ENCODE measurements around the gene CD1D.
"Not testable (repeated sequence)": the region's sequence is repeated elsewhere in the genome, so short reads cannot be mapped to it uniquely, and the experiment has no call there.

Gene CD1D

GRCh38 chr1:158180741-158181576, at the start of gene CD1D:
TSS of gene CD1D (plus strand) at chr1:158180895. CDS start at chr1:158181102, 207 bp downstream.
- no peak for DNase-seq

DNA sequence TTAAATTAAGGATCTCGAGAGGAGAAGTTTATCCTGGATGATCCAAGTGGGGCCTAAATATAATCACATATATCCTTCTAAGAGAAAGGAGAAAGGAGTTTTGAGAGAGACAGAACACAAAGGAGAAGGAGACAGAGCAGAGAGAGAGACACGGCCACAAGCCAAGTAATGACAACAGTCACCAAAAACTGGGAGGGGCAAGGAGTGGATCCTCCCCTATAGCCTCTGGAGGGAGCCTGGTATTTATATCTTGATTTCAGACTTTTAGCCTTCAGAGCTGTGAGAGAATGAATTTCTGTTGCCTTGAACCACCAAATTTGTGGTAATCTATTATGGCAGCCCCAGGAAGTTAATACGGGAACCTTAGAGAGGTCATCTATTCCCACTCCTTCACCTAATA, 49.5 kb upstream of the CD1D start:
- DNase-seq = no peak

- DNase-seq = no peak
Observed at GRCh38 chr1:158140764-158141192, 39.9 kb upstream of the CD1D start.

GRCh38 chr1:158145173-158145719, 35.4 kb upstream of the CD1D start:
- no peak for DNase-seq

DNA sequence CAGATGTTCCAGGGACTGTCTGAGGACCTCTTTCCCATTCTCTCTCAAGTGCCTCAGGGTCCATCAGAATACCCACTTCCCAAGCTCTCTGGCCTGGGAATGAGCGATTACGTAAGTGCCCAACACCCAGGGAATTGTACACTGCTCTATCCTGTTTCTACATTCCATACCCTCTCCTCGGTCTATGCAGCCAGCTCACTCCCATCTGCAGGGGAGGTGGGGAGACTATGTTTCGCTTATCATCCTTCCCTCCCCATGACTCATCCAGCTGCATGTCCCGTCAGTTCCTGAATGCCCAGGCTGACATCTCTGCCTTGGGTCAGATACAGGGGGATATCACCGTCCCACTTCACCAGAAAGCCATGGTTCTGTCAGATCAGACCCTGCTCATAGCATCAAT, 34.5 kb upstream of the CD1D start:
- DNase-seq = no peak

- no peak for DNase-seq
Observed at GRCh38 chr1:158146739-158147138, 34.0 kb upstream of the CD1D start.

DNA sequence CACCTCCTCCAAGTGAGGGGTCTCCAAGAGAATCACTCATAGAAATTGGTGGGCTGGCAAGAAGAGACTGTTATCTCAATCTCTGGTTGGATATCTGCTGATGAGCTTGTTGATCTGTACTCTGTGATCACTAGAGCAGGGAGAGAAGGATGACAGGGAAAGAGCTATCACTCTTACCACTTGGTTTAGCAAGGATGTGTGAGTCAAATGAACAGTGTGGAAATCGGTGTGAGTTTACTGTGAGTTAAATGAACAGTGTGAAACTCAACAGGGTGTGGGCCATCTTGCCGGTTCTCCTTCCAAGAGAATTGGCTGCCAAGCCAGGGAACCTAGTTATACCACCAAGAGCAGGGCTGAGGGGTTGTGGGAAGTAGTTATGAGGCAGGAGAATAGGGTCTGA, 33.3 kb upstream of the CD1D start:
- DNase-seq = no peak

GRCh38 chr1:158147869-158148268, 32.8 kb upstream of the CD1D start:
- DNase-seq = no peak

DNA sequence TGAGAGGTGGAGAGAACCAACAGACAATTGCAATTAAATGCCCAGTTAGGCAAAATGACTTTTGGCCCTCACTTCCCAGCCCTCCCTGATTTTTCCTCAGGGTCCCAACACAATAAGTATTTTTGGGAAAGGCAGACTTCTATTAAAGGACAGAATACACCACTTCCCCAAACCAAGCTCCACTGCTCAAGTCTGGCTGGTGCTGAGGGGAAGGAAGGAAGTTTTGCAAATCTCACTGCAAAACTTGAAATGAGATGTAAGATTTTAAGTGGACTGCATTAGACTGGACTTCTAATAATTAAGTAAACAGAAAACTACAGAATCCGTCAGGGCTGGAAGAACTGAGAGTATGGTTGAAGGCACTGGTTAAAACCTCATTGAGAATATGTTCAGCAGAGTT, 32.2 kb upstream of the CD1D start:
- no peak for DNase-seq

DNA sequence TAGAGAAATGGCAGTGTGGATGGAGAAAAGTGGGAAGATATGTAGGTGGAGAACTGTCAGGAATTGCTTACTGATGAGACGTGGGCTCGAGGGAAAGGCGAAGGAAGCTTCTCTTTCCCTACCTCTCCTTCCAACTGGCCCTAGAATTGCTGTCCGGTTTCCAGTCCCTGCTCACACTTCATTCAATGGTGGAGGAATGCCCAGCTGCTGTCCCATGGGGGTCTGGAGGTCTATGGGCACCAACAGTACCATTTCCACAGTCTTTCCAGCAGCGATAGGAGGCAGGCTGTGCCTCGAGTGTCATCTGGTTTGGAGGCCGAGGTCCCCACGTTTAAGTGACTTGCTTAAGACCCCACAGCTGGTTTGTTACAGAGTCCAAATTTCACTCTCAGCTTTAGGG, 31.5 kb upstream of the CD1D start:
- no peak for DNase-seq

DNA sequence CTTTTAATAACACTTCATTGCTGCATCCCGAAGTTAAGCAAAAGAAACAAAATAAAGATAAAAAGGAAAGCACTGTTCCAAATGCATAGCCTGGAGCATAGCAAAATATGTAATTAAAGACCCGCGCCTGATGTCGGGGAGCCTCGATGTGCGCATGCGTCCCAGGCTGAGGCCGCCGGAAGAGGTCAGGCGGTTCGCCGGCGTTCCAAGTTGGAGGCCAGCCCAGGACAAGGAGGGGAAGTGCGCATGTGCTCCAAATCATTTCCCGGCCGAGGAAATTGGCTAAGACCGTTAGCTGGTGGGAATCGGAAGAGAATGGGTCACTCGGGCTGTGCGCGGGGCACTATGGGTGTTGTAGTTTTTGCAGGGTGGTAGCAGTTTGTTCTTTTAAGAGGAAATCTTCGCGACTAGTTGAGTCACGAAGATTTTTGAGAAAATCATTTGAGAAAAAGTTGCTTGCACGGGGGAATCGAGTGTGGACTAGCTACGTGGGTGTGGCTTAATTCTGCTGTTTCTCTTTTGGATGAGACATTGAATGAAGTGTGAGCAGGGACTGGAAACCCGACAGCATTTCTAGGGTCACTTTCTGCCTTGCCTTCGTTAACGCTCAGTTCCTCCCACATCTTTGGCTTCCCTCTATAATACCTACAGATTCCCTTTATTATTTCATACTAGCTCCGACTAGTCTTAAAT, 31.0 kb upstream of the CD1D start:
- peak; percentile 65 for DNase-seq

DNA sequence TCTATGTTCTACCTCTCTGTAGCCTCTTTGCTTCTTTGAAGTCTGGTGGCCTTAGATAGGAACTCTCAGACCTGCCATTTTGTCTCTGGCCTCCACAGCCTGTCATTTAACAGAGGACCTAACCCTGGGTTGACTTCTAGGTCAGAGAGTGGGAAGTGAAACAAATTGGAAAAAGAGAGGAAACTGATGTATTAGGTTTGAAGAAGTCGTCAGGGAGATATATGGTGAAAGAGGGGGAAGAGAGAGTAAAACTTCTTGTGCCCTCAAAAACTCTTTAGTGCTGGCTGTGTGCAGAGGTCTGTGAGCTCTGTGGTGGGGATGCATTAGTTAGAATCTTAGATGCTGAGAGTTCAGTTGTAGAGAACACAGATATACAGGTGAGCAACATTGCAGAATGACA, 30.2 kb upstream of the CD1D start:
- DNase-seq = no peak

DNA sequence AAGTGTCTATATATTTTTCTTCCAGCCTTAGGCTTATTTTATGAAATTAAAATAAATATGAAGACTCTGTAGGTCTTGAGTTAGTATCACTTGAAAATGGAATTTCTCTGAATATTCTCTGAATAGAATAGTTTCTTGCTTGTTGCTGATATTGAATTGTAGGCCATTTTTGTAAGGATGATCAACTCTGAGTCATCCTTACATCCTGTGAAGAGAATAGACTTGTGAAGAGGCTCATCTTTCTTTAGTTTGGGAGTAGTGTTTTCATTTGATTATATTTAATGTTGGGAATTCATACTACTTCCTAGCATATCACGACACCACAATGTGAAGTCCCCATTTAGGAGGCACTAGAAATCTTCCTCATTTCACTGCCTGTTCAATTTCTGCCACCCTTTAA, 27.5 kb upstream of the CD1D start:
- DNase-seq = no peak

DNA sequence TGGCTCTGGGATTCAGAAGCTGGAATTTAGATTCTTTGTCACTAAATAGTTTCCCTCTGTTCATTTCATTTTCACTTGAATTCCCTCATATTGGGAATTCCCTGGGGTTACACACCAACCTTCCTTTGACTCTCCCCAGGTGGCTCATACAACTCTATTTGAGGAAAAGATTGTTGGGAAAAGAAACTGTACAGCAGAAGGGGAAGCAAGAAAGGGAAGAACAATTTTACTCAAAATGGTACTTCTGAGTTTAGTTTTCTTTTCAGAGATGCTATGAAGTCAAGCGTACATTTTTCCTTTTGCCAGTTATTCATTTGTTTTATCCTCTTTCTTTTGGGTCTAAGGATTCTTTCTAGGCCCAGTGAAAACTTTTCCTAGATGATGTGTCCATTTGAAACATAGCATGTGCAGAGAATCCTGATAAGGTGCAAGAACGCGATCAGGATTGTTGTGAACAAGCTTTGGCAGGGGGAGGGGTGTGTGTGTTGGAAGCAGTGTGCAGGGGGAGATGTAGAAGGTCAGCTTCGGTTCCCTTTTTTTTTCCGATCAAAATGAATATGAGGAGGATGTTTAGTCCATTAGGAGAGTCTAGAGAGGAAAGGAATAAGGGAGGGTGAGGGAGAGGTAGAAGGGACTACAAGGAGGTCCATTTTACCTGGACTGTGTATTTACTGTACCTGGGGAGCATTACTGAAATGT, 26.8 kb upstream of the CD1D start:
- no peak for DNase-seq

DNA sequence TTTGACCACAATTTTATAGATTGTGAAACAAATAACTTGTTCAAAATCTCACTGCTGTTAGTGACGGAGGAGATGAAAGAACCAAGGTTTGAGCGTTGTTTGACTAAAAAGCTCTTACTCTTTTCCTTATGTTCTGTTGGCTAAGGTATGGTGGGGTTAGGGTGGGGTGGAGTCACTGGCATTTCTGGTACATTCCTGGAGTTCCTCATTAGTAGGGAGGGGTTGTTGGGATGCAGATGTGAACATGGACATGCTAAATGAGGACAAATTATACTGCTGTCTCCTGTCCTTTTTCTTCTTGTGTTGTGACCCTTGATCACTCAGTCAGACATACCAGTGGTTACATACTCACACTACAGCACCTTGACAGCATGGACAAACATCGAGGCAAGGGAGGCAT, 26.2 kb upstream of the CD1D start:
- DNase-seq = no peak

- no peak for DNase-seq
Observed at GRCh38 chr1:158155673-158156072, 25.0 kb upstream of the CD1D start.

DNA sequence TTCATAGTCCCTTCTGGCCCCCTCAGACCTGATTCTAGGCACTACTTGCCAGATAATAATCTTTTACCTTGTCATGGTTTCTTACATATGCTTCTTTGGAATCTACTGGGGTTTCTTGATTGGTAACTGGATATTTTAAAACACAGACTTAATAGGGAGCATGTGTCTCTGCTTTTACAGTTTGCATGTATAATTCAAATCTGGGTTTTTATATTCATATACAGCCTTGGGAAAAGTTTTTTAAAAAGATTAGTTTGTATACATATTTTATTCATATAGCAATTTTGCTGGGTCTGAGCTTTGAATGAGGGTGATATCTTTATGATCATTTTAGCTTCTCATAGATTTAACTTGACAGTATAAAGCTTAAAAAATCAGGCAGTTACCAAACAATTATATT, 21.1 kb upstream of the CD1D start:
- DNase-seq = no peak

GRCh38 chr1:158161446-158161845, 19.2 kb upstream of the CD1D start:
- DNase-seq = no peak

- no peak for DNase-seq
Observed at GRCh38 chr1:158163000-158163947, 17.4 kb upstream of the CD1D start.

- DNase-seq = no peak
Observed at GRCh38 chr1:158169105-158169504, 11.6 kb upstream of the CD1D start.

- DNase-seq = not testable (repeated sequence)
Observed at GRCh38 chr1:158175915-158176314, 4.8 kb upstream of the CD1D start.

DNA sequence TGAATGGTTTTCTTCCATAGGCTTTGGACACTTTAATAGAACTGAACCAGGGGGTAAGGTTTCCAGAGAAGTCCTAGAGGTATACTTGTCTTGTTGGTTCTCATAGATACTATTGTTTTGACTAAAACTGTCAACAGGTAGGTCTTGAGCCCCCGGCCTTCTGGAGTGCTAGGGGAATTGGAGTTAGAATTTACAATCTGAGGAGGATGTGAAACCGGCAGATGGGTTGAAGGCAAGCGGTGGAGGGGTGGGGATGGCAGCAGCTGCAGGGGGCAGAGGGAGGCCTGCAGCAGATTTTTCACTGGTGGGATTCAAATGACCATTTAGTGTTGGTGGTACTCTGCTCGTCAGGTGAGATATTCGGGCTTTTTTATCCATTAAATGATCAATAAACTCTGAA, 4.3 kb upstream of the CD1D start:
- DNase-seq = no peak
